Mesendoderm (in vitro differentiated cells): ENCODE data around the gene MCF2L2.
A peak's percentile ranks its signal among the peaks of the same experiment; 100 is the strongest.
"Not testable (repeated sequence)": the region's sequence is repeated elsewhere in the genome, so short reads cannot be mapped to it uniquely, and the experiment has no call there.

Experiments
- DNase-seq: peaks from one replicate; pipeline ENCODE4 v3.0.0; 2013
- H2AK5ac ChIP-seq: 2 replicates; pipeline ENCODE4 v1.6.1; 2013; ENCODE audit warnings: low read length, inconsistent platforms
- H2BK120ac ChIP-seq: 2 replicates; pipeline ENCODE4 v1.6.1; 2013; ENCODE audit warnings: low read depth, mild to moderate bottlenecking, low read length, moderate library complexity, mixed read lengths
- H2BK15ac ChIP-seq: replicated peaks from 2 replicates; pipeline ENCODE4 v1.6.1; 2013; ENCODE audit warnings: low read depth, mild to moderate bottlenecking, moderate library complexity
- H2BK5ac ChIP-seq: 2 replicates; pipeline ENCODE4 v1.6.1; 2013; ENCODE audit warnings: low read length, inconsistent platforms
- H3K18ac ChIP-seq: 2 replicates; pipeline ENCODE4 v1.6.1; 2013; ENCODE audit warnings: mild to moderate bottlenecking, low read length, mixed read lengths
- H3K23ac ChIP-seq: one replicate; pipeline ENCODE4 v1.6.1; 2013; ENCODE audit warnings: low read length
- H3K27ac ChIP-seq: 2 replicates; pipeline ENCODE4 v1.5.1; 2013; ENCODE audit warnings: low read depth, mild to moderate bottlenecking, inconsistent platforms, low read length, moderate library complexity
- H3K27me3 ChIP-seq: 2 replicates; pipeline ENCODE4 v1.6.1; 2013; ENCODE audit warnings: low read length, control low read depth, mild to moderate bottlenecking, inconsistent platforms; ENCODE audit not compliant: insufficient read depth, poor library complexity
- H3K36me3 ChIP-seq: 2 replicates; pipeline ENCODE4 v1.6.1; 2013; ENCODE audit warnings: low read length, inconsistent platforms; ENCODE audit not compliant: control insufficient read depth, insufficient read depth
- H3K4ac ChIP-seq: one replicate; pipeline ENCODE4 v1.6.1; 2013; ENCODE audit warnings: low read depth, mild to moderate bottlenecking, low read length, moderate library complexity
- H3K4me1 ChIP-seq: 2 replicates; pipeline ENCODE4 v1.6.1; 2013; ENCODE audit warnings: low read depth, low read length, inconsistent platforms; ENCODE audit not compliant: control insufficient read depth
- H3K4me2 ChIP-seq: 2 replicates; pipeline ENCODE4 v1.6.1; 2013; ENCODE audit warnings: low read length
- H3K4me3 ChIP-seq: 2 replicates; pipeline ENCODE4 v1.5.1; 2013; ENCODE audit warnings: mild to moderate bottlenecking, low read length
- H3K56ac ChIP-seq: one replicate; pipeline ENCODE4 v1.6.1; 2013; ENCODE audit warnings: low read length
- H3K79me1 ChIP-seq: 2 replicates; pipeline ENCODE4 v1.6.1; 2013; ENCODE audit warnings: low read length, inconsistent platforms
- H3K79me2 ChIP-seq: 2 replicates; pipeline ENCODE4 v1.6.1; 2013; ENCODE audit warnings: mild to moderate bottlenecking, low read length; ENCODE audit not compliant: control insufficient read depth, insufficient read depth
- H3K9ac ChIP-seq: 2 replicates; pipeline ENCODE4 v1.6.1; 2013; ENCODE audit warnings: low read length, inconsistent platforms
- H4K5ac ChIP-seq: one replicate; pipeline ENCODE4 v1.6.1; 2013; ENCODE audit warnings: low read length
- H4K8ac ChIP-seq: one replicate; pipeline ENCODE4 v1.6.1; 2013; ENCODE audit warnings: low read depth, mild to moderate bottlenecking, control low read depth, low read length, moderate library complexity
- WGBS: extraction: QIAGEN DNeasy Blood & Tissue Kit; methylation state at CpG from one replicate; pipeline ENCODE4 v1.1.7; 2013; ENCODE audit warnings: low lambda C conversion rate, missing lambda C conversion rate; ENCODE audit not compliant: insufficient coverage; ENCODE audit errors: extremely low coverage; 5-methylcytosine and 5-hydroxymethylcytosine counted together

The MCF2L2 gene

DNA sequence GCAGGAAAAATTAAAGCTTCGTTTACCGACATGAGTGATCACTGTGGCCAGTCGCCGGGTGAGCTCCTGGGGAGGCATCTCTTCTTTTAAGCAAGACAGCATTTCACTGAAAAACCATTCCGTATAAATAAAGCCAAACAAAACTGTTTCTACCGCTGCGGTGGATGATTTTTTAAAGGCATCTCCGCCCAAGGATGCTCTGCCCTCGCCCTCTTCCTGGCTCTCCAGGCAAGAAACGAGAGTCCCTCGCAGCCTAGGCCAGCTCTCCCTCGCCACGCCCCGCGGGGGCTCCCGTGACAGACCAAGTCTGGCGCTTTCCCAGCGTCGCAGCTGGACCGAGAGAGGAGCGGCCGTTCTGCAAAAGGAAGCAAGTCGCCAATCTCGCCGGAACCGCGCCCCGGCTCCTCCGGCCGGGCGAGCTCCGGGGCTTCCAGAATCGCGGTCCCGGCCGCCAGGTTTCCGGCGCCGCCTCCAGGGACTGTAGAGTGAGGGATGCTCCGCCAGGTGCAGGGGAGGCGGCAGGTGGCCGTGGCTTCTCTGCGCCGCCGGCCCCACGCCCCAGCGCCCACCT lies 458 bp downstream of the MCF2L2 start:
- DNase-seq = peak; percentile 72
- H2AK5ac ChIP-seq = no peak overlapping the region
- H4K5ac ChIP-seq = no peak overlapping the region
- peak overlapping the region; percentile 69 for H3K27ac ChIP-seq
- peak overlapping the region; percentile 37 for H2BK120ac ChIP-seq
- H3K79me2 ChIP-seq = peaks cover 5% of the 10 kb centered on the region
- H3K23ac ChIP-seq = no peak overlapping the region
- no peak overlapping the region for H3K4ac ChIP-seq
- H2BK15ac ChIP-seq = no peak overlapping the region
- H2BK5ac ChIP-seq = no peak overlapping the region
- H3K27me3 ChIP-seq = no peaks in the 10 kb centered on the region
- peaks cover 3% of the 10 kb centered on the region for H3K4me1 ChIP-seq
- H3K4me2 ChIP-seq = peak overlapping the region; percentile 97
- H3K56ac ChIP-seq = peak overlapping the region; percentile 87
- peak overlapping the region; percentile 80 for H3K4me3 ChIP-seq
- H4K8ac ChIP-seq = no peak overlapping the region
- H3K18ac ChIP-seq = peak overlapping the region; percentile 51
- no peaks in the 10 kb centered on the region for H3K36me3 ChIP-seq
- H3K79me1 ChIP-seq = peaks cover 2% of the 10 kb centered on the region
- peak overlapping the region; percentile 75 for H3K9ac ChIP-seq
- WGBS = no CpG with 5 or more reads among the region's 47 CpGs

DNA sequence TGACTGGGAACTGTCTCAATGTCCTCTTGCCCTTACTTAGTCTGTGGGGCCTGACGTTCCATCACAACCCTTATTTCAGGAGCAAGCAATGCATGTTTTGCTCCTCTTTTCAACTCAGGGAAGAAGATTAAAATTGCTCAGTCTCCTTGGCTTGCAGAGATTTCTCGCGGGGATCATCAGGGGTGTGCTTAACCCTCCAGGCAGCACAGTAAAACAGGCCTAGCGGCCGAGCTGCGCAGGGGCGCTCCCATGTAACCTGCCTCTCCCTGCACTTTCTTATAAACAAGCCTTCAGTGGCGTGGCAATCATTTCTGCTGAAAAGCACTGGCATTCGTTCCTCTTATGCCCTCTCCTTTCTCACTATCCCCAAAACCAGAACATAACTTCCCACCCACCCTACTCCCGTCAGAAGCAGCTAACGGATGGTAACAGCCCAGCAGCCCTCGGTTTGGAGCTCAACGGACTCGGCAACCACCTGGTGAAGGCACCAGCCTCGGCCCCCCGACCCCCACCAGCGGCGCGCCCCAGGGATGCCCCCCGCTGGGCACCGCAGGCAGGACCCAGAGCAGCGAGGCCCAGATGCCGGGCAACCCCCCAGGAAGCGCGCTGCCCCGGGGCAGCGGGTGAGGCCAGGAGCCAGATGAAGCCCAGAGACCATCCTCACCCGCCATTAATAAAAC lies 1.1 kb downstream of the MCF2L2 start:
- Histone ChIP-seq H2BK120ac (peak overlapping the region; percentile 37), H3K79me1 (peaks cover 2% of the 10 kb centered on the region), H4K8ac (no peak overlapping the region), H3K23ac (no peak overlapping the region), H3K36me3 (no peaks in the 10 kb centered on the region), H2BK15ac (no peak overlapping the region), H3K4me3 (peak overlapping the region; percentile 80), H3K56ac (peak overlapping the region; percentile 87), H2AK5ac (no peak overlapping the region), H3K4ac (peak overlapping the region; percentile 89), H3K79me2 (peaks cover 5% of the 10 kb centered on the region), H4K5ac (no peak overlapping the region), H3K27ac (peak overlapping the region; percentile 4), H3K4me1 (peaks cover 3% of the 10 kb centered on the region), H3K27me3 (no peaks in the 10 kb centered on the region), H3K4me2 (peak overlapping the region; percentile 97), H3K9ac (peak overlapping the region; percentile 75), H3K18ac (peak overlapping the region; percentile 51), H2BK5ac (no peak overlapping the region)
- peak; percentile 42 for DNase-seq
- WGBS = no CpG with 5 or more reads among the region's 28 CpGs

- H3K23ac ChIP-seq, H3K79me1 ChIP-seq, H3K27me3 ChIP-seq, H4K5ac ChIP-seq, H3K4ac ChIP-seq, H3K4me3 ChIP-seq, H3K36me3 ChIP-seq, H4K8ac ChIP-seq, H3K4me1 ChIP-seq, H2BK5ac ChIP-seq, H3K4me2 ChIP-seq, H3K27ac ChIP-seq, H3K9ac ChIP-seq, H2BK120ac ChIP-seq, H3K79me2 ChIP-seq, DNase-seq, H3K56ac ChIP-seq, H2BK15ac ChIP-seq, H3K18ac ChIP-seq, H2AK5ac ChIP-seq: not testable (repeated sequence)
- no CpG with 5 or more reads among the region's 2 CpGs for WGBS
Observed at GRCh38 chr3:183418807-183419206, 9.6 kb downstream of the MCF2L2 start.

DNA sequence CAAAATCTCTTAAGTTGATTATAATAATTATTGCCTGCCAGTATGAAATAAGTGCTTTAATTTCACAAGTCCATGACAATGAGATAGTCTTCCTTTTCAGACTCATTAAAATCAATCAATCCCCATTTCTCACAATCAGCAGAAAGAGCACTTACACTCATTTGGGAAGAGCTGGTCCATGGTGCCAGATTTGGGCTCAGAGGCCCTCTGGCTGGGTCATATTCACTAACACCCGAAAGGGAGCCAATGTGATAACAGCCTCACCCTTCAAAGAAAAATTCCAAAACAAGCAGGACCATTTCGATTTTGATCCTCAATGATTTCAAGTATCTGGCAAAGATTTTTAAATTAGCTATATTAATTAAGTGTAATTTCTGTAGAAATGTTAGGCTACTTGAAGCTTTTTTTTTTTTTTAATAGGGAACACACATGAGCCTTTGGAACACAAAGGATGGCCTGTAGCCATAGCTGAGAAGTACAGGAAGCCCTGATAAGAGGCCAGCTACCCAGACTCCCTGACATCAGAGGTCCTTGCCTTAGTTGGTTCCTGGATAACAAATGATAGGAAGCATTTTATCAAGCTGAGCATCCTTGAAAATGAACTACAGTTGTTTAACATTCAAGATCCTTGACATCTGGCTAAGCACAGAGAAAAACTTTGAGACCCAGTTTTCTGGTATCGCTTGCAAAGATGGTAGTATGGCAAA lies 17.1 kb downstream of the MCF2L2 start:
- Histone ChIP-seq H3K79me1 (no peaks in the 10 kb centered on the region), H3K23ac (no peak overlapping the region), H3K4ac (no peak overlapping the region), H4K5ac (no peak overlapping the region), H3K4me3 (no peak overlapping the region), H3K27me3 (no peaks in the 10 kb centered on the region), H3K27ac (no peak overlapping the region), H3K4me2 (no peak overlapping the region), H4K8ac (no peak overlapping the region), H2BK5ac (no peak overlapping the region), H3K9ac (no peak overlapping the region), H2BK15ac (no peak overlapping the region), H3K18ac (no peak overlapping the region), H3K79me2 (no peaks in the 10 kb centered on the region), H3K56ac (no peak overlapping the region), H3K36me3 (no peaks in the 10 kb centered on the region), H2AK5ac (no peak overlapping the region), H3K4me1 (no peaks in the 10 kb centered on the region), H2BK120ac (no peak overlapping the region)
- no peak for DNase-seq
- WGBS = no CpG with 5 or more reads among the region's 3 CpGs

- Histone ChIP-seq H2BK15ac (no peak overlapping the region), H3K23ac (no peak overlapping the region), H3K79me2 (no peaks in the 10 kb centered on the region), H3K27me3 (no peaks in the 10 kb centered on the region), H3K4me3 (no peak overlapping the region), H2AK5ac (no peak overlapping the region), H3K36me3 (no peaks in the 10 kb centered on the region), H3K79me1 (no peaks in the 10 kb centered on the region), H3K56ac (no peak overlapping the region), H3K18ac (no peak overlapping the region), H3K4ac (no peak overlapping the region), H4K5ac (no peak overlapping the region), H3K4me1 (no peaks in the 10 kb centered on the region), H2BK5ac (no peak overlapping the region), H2BK120ac (no peak overlapping the region), H3K27ac (no peak overlapping the region), H3K9ac (no peak overlapping the region), H4K8ac (no peak overlapping the region), H3K4me2 (no peak overlapping the region)
- no peak for DNase-seq
Observed at GRCh38 chr3:183410759-183411158, 17.7 kb downstream of the MCF2L2 start.
